ENCODE results near the gene FRK. TPM values are rescaled to one million over a fixed set of nuclear protein-coding genes. Genes with fewer than 3 reads are reported as not detected.
"Not testable (repeated sequence)": the region's sequence is repeated elsewhere in the genome, so short reads cannot be mapped to it uniquely, and the experiment has no call there.

The FRK gene
- total RNA-seq, 1 donor from 2014 or later, result 0.31 TPM

- ChIA-PET POLR2A (no interaction called here), CTCF (no interaction called here)
- intact Hi-C loops (cut with micrococcal nuclease), result loop anchor here (2.0 to 5.0 kb wide), 2 partner anchors 14 to 37 kb away; no protein-coding TSS in a partner anchor
- peaks cover 13% of the 10 kb centered on the region for H3K4me1 Mint-ChIP-seq
- H3K9me3 Mint-ChIP-seq, result no peaks in the 10 kb centered on the region
- no peak overlapping the region for H3K4me3 Mint-ChIP-seq
- DNase-seq (no peak), ATAC-seq (ENCODE audit: low read depth) (no peak)
- H3K27ac Mint-ChIP-seq, result no peak overlapping the region
- H3K27me3 Mint-ChIP-seq, result peaks cover 2% of the 10 kb centered on the region
- H3K36me3 Mint-ChIP-seq (ENCODE audit: low read depth), result no peaks in the 10 kb centered on the region
- TF ChIP-seq, protein P1, sequence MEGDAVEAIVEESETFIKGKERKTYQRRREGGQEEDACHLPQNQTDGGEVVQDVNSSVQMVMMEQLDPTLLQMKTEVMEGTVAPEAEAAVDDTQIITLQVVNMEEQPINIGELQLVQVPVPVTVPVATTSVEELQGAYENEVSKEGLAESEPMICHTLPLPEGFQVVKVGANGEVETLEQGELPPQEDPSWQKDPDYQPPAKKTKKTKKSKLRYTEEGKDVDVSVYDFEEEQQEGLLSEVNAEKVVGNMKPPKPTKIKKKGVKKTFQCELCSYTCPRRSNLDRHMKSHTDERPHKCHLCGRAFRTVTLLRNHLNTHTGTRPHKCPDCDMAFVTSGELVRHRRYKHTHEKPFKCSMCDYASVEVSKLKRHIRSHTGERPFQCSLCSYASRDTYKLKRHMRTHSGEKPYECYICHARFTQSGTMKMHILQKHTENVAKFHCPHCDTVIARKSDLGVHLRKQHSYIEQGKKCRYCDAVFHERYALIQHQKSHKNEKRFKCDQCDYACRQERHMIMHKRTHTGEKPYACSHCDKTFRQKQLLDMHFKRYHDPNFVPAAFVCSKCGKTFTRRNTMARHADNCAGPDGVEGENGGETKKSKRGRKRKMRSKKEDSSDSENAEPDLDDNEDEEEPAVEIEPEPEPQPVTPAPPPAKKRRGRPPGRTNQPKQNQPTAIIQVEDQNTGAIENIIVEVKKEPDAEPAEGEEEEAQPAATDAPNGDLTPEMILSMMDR (IDR thresholded peaks at IDR 0.05), result no peak
Observed at GRCh38 chr6:116050737-116051136, 10.0 kb downstream of the FRK start.

DNA sequence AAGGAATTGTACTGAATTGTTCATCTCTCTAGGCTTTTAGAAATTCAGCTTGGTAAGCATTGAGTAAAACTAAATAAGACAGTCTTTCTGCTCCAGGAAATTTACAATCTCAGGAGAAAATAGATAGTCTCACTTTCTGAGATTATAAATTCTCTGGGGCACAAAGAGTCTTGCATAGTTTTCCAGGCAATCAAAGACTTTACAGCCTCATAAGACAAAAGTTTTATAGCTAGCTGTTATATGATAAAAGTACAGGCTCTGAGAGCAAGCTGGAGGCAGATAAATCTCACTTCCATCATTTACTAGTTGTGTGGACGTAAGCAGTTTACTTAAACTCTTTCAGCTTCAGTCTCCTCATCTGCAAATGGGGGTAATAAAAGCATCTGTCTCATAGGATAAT lies 11.4 kb downstream of the FRK start:
- no peaks in the 10 kb centered on the region for H3K9me3 Mint-ChIP-seq
- H3K36me3 Mint-ChIP-seq (ENCODE audit: low read depth), result no peaks in the 10 kb centered on the region
- POLR2A ChIA-PET, result no interaction called here
- H3K4me3 Mint-ChIP-seq, result no peak overlapping the region
- CTCF ChIA-PET, result no interaction called here
- intact Hi-C loops (cut with micrococcal nuclease), result no loop called here
- no peak for ATAC-seq (ENCODE audit: low read depth)
- no peak for DNase-seq
- TF ChIP-seq, protein P1 (IDR thresholded peaks at IDR 0.05), result no peak
- peaks cover 2% of the 10 kb centered on the region for H3K27me3 Mint-ChIP-seq
- peaks cover 13% of the 10 kb centered on the region for H3K4me1 Mint-ChIP-seq
- no peak overlapping the region for H3K27ac Mint-ChIP-seq

GRCh38 chr6:116047173-116047933 lies 13.3 kb downstream of the FRK start:
- TF ChIP-seq, protein P1 (IDR thresholded peaks at IDR 0.05), result no peak
- Mint-ChIP-seq H3K27me3 (peaks cover 2% of the 10 kb centered on the region), H3K36me3 (ENCODE audit: low read depth) (no peaks in the 10 kb centered on the region), H3K27ac (no peak overlapping the region), H3K9me3 (no peaks in the 10 kb centered on the region), H3K4me1 (peaks cover 13% of the 10 kb centered on the region), H3K4me3 (no peak overlapping the region)
- ChIA-PET POLR2A (interaction anchor here (1.0 kb wide), 1 partner anchor 28 kb away, joined by 3 read pairs; no protein-coding TSS in a partner anchor), CTCF (interaction anchor here (0.8 to 1.0 kb wide), 2 partner anchors 29 to 49 kb away, joined by 3 read pairs; no protein-coding TSS in a partner anchor)
- ATAC-seq (ENCODE audit: low read depth), result peak; percentile 52
- intact Hi-C loops (cut with micrococcal nuclease), result loop anchor here (2.0 kb wide), 1 partner anchor 29 kb away; no protein-coding TSS in a partner anchor
- DNase-seq, result no peak

GRCh38 chr6:116046737-116047136 lies 14.0 kb downstream of the FRK start:
- TF ChIP-seq, protein P1 (IDR thresholded peaks at IDR 0.05), result no peak
- no peak overlapping the region for H3K27ac Mint-ChIP-seq
- no peak for ATAC-seq (ENCODE audit: low read depth)
- intact Hi-C loops (cut with micrococcal nuclease), result loop anchor here (2.0 kb wide), 1 partner anchor 28 kb away; no protein-coding TSS in a partner anchor
- no peaks in the 10 kb centered on the region for H3K9me3 Mint-ChIP-seq
- H3K4me3 Mint-ChIP-seq, result no peak overlapping the region
- H3K36me3 Mint-ChIP-seq (ENCODE audit: low read depth), result no peaks in the 10 kb centered on the region
- DNase-seq, result no peak
- ChIA-PET CTCF (no interaction called here), POLR2A (interaction anchor here (1.0 kb wide), 1 partner anchor 27 kb away, joined by 3 read pairs; no protein-coding TSS in a partner anchor)
- peaks cover 2% of the 10 kb centered on the region for H3K27me3 Mint-ChIP-seq
- peaks cover 13% of the 10 kb centered on the region for H3K4me1 Mint-ChIP-seq

DNA sequence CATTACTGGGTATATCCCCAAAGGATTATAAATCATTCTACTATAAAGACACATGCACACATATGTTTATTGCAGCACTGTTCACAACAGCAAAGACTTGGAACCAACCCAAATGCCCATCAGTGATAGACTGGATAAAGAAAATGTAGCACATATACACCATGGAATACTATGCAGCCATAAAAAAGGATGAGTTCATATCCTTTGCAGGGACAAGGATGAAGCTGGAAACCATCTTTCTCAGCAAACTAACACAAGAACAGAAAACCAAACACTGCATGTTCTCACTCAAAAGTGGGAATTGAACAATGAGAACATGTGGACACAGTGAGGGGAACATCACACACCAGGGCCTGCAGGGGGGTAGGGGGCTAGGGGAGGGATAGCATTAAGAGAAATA lies 14.4 kb downstream of the FRK start:
- H3K27ac Mint-ChIP-seq; H3K36me3 Mint-ChIP-seq (ENCODE audit: low read depth); H3K27me3 Mint-ChIP-seq; ATAC-seq (ENCODE audit: low read depth); POLR2A ChIA-PET; CTCF ChIA-PET; H3K9me3 Mint-ChIP-seq; H3K4me3 Mint-ChIP-seq; DNase-seq: not testable (repeated sequence)
- intact Hi-C loops (cut with micrococcal nuclease), result loop anchor here (2.0 kb wide), 1 partner anchor 27 kb away; no protein-coding TSS in a partner anchor
- H3K4me1 Mint-ChIP-seq, result peaks cover 13% of the 10 kb centered on the region

Data from activated B cell treated with CpG ODN at 0.5 μM for 24 hours (primary cell).